ENCODE data around the gene TNFRSF12A. TPM values are rescaled to one million over a fixed set of nuclear protein-coding genes. Genes with fewer than 3 reads are reported as not detected.

The TNFRSF12A gene
- total RNA-seq, 1 donor from 2014 or later: 44.3 TPM

DNA sequence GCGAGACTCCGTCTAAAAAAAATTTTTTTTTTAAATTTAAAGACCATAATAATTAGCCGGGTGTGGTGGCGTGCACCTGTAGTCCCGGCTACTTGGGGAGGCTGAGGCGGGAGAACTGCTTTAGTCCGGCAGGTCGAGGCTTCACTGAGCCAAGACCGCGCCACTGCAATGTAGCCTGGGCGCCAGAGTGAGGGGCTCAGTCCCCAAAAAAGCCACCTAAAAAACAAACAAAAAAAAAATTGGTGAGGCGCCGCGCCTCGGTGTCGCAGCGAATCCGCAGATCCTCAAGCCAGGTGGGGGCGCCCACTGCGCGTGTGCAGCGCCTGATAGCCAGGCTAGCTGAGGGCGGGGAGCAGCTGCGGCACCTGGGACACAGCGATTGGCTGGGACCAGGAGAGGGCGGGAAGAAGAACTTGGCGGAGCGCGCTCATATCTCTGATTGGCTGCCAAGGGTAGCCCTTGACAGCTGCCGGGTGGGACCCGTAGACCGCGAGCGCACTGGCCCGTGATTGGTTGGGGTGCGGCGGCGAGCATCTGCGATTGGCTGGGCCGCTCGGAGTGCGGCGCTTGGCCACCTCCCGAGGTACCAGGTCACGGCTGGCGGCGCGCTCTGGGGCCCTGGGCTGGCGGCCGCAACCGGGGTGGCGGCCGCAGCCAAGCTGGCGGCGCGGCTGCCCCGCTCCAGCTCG, 16.4 kb upstream of the TNFRSF12A start:
- Mint-ChIP-seq H3K27me3 (no peaks in the 10 kb centered on the region), H3K27ac (peak overlapping the region; percentile 74), H3K4me3 (ENCODE audit: low read depth) (peak overlapping the region; percentile 67), H3K9me3 (ENCODE audit: low read depth) (no peaks in the 10 kb centered on the region), H3K36me3 (ENCODE audit: insufficient read depth) (peaks cover 1% of the 10 kb centered on the region), H3K4me1 (ENCODE audit: low read depth) (peaks cover 28% of the 10 kb centered on the region)
- peak; percentile 95 for DNase-seq (ENCODE audit: low spot score, unreplicated experiment)
- TF ChIP-seq, protein P1, sequence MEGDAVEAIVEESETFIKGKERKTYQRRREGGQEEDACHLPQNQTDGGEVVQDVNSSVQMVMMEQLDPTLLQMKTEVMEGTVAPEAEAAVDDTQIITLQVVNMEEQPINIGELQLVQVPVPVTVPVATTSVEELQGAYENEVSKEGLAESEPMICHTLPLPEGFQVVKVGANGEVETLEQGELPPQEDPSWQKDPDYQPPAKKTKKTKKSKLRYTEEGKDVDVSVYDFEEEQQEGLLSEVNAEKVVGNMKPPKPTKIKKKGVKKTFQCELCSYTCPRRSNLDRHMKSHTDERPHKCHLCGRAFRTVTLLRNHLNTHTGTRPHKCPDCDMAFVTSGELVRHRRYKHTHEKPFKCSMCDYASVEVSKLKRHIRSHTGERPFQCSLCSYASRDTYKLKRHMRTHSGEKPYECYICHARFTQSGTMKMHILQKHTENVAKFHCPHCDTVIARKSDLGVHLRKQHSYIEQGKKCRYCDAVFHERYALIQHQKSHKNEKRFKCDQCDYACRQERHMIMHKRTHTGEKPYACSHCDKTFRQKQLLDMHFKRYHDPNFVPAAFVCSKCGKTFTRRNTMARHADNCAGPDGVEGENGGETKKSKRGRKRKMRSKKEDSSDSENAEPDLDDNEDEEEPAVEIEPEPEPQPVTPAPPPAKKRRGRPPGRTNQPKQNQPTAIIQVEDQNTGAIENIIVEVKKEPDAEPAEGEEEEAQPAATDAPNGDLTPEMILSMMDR (IDR thresholded peaks at IDR 0.05; ENCODE audit: unreplicated experiment): peak; percentile 49

DNA sequence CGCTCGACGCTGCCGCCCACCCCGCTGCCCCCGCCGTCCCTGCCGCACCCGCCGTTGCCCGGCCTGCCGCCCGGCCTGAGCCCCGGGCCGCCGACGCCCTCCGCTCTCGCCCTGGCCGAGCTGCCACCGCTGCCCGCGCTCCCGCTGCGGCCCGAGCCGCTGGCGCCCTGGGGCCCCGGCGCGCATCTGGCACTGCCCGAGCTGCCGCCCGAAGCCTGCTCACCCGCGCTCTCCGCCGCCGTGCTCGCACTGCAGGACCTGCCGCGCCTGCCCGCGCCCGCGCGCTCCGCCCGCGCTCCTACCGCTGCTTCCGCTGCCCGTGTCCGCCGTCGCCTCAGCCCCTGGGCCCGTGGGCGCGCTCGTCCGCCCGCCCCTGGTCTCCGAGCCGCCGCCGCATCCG, 15.8 kb upstream of the TNFRSF12A start:
- TF ChIP-seq, protein P1 (IDR thresholded peaks at IDR 0.05; ENCODE audit: unreplicated experiment): no peak
- H3K4me3 Mint-ChIP-seq (ENCODE audit: low read depth): peak overlapping the region; percentile 83

DNA sequence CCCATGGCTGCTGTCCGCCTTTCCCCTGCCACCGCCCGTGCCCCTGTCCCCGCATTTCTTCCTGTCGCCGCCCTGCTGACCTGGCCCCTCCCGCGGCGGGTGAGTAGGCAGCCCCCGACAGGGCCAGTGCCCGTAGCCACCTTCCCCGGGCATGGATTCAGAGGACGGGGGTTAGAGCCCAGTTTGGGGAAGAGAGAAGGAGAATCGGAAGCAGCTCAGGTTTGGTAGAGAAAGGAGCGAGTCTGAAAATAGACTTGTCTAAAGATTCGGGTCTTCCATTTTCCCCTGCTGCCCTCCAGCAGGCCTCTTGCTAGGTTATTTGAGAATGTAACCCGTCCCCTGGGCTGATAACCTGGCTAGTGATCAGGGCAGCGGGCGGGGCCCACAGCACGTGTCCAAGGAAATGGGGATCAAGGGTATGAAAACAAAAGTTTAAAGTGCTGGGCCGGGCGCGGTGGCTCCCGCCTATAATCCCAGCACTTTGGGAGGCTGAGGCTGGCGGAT, 15.3 kb upstream of the TNFRSF12A start:
- TF ChIP-seq, protein P1 (IDR thresholded peaks at IDR 0.05; ENCODE audit: unreplicated experiment): no peak
- Mint-ChIP-seq H3K27ac (peak overlapping the region; percentile 98), H3K4me1 (ENCODE audit: low read depth) (peaks cover 36% of the 10 kb centered on the region), H3K36me3 (ENCODE audit: insufficient read depth) (peaks cover 1% of the 10 kb centered on the region), H3K4me3 (ENCODE audit: low read depth) (peak overlapping the region; percentile 83), H3K27me3 (no peaks in the 10 kb centered on the region), H3K9me3 (ENCODE audit: low read depth) (no peaks in the 10 kb centered on the region)
- DNase-seq (ENCODE audit: low spot score, unreplicated experiment): no peak

More for the DNA sequence above, 15.8 kb upstream of the TNFRSF12A start:
- Mint-ChIP-seq H3K27ac (no peak overlapping the region), H3K27me3 (no peaks in the 10 kb centered on the region), H3K9me3 (ENCODE audit: low read depth) (no peaks in the 10 kb centered on the region), H3K36me3 (ENCODE audit: insufficient read depth) (peaks cover 1% of the 10 kb centered on the region), H3K4me1 (ENCODE audit: low read depth) (peaks cover 32% of the 10 kb centered on the region)
- no peak for DNase-seq (ENCODE audit: low spot score, unreplicated experiment)

DNA sequence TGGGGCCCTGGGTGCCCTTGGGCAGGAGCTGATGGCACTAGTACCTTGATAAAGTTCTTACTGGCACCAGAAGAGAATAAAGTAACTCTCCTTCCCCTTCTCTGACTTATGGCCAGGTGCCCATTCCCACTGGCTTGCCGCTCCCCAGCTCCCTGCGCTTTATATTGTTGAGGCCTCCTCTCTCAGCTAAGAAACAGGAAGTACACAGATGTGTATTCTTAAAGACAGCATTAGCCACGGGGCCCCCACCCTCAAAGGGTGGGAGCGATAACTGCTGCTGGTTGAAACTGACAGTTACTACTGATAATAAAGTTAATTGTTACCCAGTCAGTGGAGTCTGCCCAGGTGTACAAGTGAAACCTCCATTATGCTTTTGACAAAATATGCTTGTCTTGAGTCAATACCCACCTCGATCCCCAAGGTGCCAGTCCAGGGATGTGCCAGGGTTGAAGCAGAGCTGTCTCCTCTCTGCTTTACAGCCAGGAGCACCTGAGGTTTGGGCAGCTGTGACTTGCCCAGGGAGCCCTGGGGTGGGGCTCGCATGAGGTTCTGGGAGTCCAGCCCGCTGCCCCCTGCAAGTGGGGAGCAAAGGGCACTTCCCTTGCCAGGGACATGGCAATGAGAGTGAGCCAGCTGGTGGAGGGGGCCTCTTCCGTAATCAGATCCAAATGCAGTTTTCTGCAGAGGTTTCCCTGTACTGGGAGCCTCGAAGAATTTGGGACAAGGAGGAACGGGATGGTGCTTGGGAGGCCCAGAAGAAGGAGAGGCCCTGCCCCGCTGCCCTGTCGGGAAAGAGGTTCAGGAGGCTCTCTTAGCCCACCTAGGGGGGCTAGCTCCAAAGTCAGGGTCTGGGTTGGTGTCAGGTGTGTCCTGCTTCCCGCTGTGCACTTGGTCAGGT, 12.9 kb upstream of the TNFRSF12A start:
- DNase-seq (ENCODE audit: low spot score, unreplicated experiment): no peak
- Mint-ChIP-seq H3K27me3 (no peaks in the 10 kb centered on the region), H3K27ac (peak overlapping the region; percentile 97), H3K4me1 (ENCODE audit: low read depth) (peaks cover 43% of the 10 kb centered on the region), H3K36me3 (ENCODE audit: insufficient read depth) (no peaks in the 10 kb centered on the region), H3K4me3 (ENCODE audit: low read depth) (peak overlapping the region; percentile 59), H3K9me3 (ENCODE audit: low read depth) (no peaks in the 10 kb centered on the region)
- TF ChIP-seq, protein P1 (IDR thresholded peaks at IDR 0.05; ENCODE audit: unreplicated experiment): no peak

DNA sequence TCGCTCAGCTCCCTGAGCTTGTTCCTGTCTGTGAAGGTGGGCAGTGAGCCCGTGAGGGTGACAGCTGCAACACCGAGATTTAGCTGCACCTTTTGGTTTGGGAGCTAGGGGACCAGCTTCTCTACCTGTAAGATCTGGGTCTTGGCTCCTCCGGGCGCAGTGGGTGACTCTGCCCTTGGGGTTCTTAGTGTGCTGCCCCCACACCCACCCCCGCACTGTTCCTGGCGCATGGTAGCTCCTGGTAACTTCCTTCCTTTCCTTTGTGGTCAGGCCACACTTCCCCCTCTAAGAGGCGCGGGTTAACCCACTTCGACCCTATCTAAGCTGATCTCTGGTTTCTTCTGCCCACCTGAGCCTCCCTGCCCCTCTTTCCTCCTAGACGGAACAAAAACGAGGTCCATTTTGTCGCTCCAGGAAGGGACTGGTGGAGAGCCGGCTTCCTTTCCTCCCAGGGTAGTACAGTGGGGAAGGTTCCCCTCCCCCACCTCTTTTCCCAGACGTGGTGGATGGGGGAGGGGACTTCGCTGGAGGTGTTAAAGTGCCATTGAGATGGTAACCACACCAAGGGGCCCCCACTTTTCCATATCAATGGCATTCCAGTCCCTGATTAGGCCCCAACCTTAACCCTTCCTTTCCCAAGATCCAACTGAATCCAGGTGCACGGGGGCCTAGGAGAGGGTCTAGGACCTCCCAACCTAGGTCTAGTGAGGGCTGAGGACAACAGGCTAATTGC, 12.0 kb upstream of the TNFRSF12A start:
- Mint-ChIP-seq H3K27ac (peak overlapping the region; percentile 97), H3K4me1 (ENCODE audit: low read depth) (peaks cover 49% of the 10 kb centered on the region), H3K9me3 (ENCODE audit: low read depth) (no peaks in the 10 kb centered on the region), H3K36me3 (ENCODE audit: insufficient read depth) (no peaks in the 10 kb centered on the region), H3K27me3 (no peaks in the 10 kb centered on the region), H3K4me3 (ENCODE audit: low read depth) (peak overlapping the region; percentile 59)
- TF ChIP-seq, protein P1 (IDR thresholded peaks at IDR 0.05; ENCODE audit: unreplicated experiment): no peak
- no peak for DNase-seq (ENCODE audit: low spot score, unreplicated experiment)

Measured in progenitor cell of endocrine pancreas (in vitro differentiated cells).